GM19023 (cell line): ENCODE data around the gene BPTF.
"Not testable (repeated sequence)": the region's sequence is repeated elsewhere in the genome, so short reads cannot be mapped to it uniquely, and the experiment has no call there.

Experiments
- ATAC-seq: cut with Tn5 transposase; IDR thresholded peaks from one replicate; pipeline ENCODE4 v1.9.1; 2021; ENCODE audit warnings: mild to moderate bottlenecking, moderate library complexity; ENCODE audit not compliant: unreplicated experiment

Gene BPTF

DNA sequence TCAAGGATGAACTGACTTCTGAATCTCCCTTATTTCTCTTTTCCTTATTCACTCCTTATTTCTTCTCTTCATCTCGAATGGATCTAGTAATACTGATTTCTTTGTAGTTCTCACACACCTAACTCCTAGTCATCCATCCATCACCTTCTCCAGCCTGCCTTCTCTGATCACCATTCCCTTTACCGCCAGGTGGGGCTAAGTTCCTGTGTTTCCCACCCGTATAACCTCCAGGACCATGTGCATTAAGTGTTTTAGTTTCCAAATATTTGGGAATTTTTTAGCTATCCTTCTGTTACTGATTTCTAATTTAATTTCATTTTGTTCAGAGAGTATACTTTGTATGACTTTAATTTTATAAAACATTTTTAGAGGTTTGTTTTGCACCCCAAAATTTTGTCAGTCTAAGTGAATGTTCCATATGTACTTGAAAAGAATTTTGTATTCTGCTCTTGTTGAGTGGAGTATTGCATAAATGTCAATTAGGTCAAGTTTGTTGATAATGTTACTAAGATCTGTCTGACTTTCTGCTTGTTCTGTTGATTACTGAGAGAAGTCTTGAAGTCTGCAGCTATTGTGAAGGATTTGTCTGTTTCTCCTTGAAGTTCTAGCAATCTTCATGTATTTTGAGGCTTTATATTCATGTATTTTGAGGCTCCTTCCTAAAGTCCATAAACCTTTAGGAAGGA lies 8.8 kb downstream of the BPTF start:
- no peak for ATAC-seq

DNA sequence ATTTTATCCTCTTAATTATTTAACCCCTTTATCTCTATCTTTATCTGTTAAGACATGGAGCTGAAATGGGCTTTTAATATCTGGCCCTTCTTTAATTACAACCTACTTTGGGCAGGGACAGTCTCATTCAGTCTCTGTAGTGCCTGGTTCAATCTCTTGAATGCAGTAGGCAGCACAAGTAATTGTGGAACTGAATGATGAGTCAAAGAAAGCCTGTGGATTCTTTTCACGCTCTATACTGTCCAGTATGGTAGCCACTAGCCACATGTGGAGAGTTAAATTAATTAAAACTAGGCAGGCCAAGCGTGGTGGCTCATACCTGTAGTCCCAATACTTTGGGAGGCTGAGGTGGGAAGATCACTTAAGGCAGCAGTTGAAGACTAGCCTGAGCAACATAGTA lies 9.3 kb downstream of the BPTF start:
- ATAC-seq, result no peak

DNA sequence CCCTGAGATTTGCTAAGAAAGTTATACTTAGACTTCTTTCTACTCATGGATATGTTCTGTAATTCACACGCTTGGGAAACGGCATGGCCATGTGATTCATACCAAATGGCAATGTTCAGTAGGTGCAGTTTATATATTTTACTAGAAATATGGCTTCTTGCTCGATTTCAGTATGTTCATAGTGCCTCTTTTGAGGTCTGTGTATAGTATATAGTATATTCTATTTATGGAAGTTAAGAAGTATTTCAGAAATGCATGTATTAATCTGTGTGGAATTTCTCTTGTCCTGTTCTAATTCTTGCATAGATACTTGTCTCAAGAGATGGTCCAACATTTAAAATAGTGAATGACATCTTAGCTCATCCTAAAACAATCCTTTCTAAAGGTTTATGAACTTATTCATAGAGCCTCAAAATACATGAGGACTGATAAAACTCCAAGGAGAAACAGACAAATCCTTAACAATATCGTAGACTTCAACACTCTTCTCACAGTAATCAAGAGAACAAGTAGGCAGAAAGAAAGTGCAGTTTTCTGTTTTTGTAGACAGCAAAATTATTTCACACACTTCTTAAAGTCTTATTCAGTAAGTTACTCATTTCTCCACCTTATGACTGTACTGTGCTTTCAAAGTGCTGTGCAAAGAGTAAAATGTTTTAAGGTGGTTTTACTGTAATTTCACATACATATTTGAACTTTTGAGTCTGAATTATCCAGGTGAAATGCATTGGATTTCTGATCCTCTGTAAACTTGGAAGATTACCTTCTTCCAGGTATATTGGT lies 11.1 kb downstream of the BPTF start:
- no peak for ATAC-seq

DNA sequence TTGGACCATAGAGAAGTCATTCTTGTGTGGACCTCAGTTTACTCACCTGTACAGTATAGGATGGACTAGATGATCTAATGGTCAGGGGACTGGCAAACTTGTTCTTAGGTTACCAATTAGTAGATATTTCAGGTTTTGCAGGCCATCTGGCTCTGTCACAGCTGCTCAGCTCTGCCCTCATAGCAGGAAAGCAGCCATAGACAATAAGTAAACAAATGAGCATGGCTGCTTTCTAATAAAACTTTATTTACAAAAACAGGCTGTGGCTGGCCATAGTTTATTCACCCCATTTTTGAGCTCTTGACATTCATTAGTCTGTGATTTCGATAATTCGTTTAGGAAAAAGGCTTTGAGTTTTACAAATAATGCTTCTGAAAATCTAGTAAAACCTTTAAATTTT lies 12.7 kb downstream of the BPTF start:
- ATAC-seq, result no peak

DNA sequence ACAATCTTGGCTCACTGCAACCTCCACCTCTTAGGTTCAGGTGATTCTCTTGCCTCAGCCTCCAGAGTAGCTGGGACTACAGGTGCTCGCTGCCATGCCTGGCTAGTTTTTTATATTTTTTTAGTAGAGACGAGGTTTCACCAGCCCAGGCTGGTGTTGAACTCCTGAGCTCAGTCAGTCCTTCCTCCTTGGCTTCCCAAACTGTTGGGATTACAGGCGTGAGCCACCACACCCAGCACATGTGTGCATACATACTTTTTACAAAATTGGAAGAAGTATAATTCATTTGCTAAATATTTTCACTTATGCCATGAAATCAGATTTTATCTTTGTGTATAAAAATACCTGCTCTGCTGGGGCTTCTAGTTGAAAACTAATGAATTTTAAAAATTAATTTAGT lies 13.2 kb downstream of the BPTF start:
- ATAC-seq, result no peak

DNA sequence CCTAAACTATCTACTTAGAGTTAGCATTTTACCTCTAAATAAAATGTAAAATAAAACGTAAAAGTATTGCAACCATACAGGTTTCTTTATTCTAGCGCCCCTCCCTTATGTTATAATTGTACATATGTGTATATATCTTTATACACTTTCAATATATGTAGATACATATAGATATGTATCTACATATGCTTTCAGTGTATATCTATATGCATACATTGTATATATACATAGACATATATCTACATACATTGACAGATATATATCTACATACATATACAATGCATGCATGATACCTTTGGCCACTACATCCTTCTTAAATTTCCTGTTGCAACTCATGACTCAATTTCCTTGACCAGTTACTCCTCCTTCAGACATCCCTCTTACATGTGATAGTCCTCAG lies 16.7 kb downstream of the BPTF start:
- no peak for ATAC-seq

DNA sequence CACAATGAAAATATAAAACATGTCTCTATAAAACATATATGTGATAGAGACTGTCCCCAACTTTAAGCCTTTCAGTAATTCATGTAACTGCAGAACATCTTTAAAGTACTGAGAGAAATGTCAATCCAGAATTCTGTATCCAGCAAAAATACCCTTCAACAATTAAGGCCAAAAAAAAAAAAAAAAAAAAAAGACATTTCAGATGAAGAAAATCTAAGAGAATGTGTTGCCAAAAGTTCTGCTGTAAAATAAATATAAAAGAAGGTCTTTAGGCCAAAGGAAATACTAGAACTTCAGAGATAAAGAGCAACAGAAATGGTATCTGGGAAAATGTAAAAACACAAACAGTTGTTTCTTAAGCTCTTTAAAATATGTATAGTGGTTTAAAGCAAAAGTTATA lies 17.3 kb downstream of the BPTF start:
- ATAC-seq, result no peak

DNA sequence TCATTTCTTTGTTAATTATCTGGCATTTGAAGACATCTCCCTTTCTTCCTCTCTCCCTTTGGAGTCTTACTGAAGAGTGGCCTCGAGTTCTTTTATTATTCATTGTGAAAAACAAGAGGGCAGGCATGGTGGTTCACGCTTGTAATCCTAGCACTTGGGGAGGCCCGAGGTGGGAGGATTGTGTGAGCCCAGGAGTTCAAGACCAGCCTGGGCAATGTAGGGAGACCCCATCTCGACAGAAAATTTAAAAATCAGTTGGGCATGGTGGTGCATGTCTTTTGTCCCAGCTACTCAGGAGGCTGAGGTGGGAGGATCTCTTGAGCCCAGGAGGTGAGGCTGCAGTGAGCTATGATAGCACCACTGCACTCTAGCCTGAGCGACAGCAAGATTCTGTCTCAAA lies 20.1 kb downstream of the BPTF start:
- ATAC-seq, result no peak

DNA sequence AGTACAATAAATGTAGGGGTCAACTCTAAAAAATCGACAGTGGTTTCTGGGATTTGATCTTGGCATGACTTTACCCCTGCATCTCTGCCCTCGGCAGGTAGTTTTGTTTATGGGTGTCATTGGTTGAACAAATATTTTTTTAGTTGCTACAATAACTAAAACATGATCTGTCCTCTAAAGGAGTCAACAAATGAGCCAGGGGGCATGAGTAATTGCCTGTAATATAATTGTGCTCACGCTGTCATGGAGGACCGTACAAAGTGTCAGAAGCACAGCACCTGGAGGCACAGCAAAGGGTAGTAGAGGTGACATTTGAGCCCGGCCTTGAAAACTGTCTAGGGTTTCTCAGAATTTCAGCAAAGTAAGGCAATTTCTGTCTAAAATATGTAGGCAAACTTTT lies 22.9 kb downstream of the BPTF start:
- not testable (repeated sequence) for ATAC-seq

DNA sequence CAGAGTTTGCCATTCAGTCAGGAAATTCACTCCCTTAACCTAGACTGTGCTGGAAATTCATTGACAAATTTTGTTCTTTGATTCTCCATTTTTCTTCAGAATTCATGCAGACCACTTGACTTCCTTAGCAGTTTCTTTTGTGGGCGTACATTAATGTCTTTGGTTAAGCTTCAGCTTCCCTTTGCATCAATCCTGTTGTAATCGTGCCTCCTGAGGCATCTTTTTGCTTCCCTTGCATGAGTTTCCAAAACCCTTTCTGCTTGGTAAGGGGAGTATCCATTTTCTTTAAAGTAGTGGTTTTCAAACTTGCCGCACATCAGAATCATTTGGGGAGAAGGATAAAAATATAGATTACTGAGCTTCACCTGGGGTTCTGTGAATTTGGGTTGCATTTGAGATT lies 23.5 kb downstream of the BPTF start:
- ATAC-seq, result not testable (repeated sequence)

DNA sequence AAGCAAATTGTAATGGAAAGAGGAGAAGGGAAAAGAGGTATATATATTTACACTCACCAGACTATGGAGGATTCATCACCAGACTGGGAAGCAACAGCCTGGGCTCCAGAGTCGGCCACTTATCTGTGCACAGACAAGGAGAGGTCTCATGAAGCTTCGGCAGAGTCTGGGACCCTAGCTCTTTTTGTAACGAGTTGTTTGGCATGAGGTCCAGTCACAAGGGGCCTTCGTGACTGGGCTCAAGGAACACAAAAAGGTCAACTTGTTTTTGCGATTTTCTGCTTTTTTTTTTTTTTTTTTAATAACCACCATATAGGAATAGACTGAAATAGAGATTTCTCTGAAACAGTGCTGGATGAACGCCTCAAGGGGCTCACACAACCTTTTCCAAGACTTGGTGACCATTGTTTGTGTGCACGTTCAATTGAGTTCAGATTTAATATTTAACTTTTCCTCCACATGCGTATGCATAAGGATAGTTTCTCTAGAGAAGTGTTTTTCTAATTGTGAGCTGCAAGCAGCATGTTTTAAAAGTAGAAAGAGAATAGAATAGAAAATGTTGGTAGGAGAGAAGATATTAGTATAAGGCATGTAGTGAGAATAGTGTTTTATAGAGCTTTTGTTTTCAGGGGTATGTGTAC lies 25.8 kb downstream of the BPTF start:
- no peak for ATAC-seq

DNA sequence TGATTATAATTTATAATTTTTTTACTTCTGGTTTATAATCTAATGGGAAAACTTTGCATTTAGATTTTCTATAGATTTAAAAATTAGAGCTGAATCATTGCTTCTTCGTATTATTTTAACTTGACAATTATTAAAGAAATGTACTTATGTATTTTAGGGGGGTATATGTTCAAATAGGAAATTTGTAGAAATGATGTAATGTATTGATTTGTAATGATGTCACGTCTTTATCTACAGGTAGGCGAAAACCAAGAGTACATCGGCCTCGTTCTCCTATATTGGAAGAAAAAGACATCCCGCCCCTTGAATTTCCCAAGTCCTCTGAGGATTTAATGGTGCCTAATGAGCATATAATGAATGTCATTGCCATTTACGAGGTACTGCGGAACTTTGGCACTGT lies 28.4 kb downstream of the BPTF start:
- ATAC-seq, result no peak

DNA sequence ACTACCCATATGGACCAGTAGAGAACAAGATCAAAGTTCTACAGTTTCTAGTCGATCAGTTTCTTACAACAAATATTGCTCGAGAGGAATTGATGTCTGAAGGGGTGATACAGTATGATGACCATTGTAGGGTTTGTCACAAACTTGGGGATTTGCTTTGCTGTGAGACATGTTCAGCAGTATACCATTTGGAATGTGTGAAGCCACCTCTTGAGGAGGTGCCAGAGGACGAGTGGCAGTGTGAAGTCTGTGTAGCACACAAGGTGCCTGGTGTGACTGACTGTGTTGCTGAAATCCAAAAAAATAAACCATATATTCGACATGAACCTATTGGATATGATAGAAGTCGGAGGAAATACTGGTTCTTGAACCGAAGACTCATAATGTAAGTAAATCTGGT lies 29.1 kb downstream of the BPTF start:
- ATAC-seq, result no peak

DNA sequence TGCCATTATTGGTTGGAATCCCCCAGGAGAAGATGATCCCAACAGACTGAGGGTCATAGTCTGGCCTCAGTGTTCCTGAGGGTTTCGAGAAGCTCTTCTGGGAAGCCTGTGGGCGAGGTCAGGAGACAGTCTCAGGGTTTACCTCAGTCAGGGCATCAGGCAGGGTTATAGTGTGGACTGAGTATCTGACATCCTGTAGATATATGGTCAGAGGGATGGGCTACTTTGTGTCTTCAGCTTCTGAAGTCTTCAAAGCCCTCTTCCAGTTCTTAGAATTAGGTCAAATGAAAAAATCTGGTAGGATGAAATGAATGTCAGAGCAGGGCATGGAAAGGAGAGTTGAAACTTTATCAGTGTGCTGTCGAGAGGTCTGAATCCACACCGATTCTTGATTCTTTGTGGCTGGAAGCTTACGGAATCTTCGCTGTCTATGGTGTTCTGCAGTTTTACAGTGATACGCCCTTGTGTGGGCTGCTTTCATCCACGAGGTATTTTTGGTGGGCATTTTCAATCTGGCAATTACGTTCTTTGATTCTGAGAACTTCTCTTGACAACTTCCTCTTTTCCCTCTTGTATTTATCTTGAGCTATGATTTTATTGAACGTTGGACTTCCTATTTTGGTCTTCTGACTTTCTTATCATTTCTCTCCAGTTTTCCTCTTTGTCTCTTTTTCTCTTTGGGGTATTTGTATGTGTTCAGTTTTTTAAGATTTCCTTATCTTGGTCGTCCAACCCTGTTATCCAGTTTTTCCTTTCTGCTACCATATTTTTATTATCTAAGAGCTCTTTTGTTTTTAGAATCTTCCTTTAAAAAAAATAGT lies 30.4 kb downstream of the BPTF start:
- ATAC-seq, result no peak

DNA sequence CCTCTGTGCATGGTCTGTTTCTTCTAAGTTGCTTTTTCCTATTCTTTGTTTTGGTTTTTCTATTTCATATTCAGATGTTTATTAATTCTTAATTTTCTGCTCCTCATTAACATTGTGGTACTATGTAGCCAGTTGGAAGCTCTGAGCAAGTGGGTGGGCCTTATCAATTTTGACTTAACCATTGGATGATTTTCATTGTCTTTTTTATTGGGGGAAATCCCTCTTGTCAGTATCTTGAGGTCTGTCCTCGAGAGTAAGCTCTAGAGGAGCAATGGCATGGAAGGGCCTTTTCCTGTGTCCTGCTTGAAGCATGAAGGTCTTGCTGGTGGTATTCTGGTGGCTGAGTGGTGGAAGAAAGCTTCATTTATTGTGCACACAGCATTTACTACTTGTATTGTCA lies 31.1 kb downstream of the BPTF start:
- ATAC-seq, result not testable (repeated sequence)

DNA sequence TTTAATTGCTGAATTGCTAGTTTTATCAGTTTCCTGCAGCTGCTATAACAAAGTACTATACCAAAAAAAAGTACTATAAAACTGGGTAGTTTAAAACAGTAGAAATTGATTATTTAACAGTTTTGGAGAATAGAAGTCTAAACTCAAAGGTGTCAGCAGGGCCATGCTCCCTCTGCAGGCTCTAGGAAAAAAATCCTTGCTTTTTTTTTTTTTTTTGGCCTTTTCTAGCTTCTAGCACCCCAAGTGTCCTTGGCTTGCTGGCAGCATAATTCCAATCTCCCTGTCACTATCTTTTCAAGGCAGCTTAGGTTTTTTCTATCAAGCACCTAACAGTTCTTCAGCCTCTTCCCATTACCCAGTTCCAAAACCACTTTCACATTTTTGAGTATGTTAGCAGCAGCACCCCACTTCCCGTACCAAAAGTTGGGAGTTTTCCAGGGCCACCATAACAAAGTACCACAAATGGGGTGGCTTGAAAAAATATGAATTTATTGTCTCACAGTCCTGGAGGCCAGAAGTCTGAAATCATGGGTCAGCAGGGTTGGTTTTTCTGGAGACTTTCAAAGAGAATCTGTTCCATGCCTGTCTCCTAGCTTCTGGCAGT lies 37.4 kb downstream of the BPTF start:
- no peak for ATAC-seq

DNA sequence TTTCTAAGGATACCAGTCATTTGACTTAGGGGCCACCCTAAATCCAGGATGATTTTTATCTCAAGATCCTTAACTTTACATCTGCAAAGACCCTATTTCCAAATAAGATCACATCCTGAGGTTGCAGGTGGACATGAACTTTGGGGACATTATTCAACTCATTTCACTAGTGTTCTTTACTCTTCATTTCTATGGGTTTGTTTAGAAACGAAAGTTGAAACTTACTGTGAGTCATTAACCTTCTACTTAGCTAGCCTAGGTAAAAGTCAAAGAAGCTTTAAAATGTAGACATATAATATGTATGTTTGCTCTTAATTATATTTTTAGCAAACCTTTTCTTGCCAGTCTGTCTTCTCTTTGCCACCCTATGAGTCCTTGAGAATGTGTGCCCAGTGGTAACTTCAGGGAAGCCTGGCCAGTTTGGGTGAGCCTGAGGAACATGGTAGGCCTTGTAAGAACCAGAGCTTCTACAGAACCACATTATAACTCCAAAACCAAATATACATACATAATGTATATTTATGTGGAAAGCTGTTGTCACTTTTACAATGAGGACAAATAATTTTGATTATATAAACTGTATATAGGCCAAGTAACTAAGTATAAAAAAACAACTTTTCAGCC lies 38.4 kb downstream of the BPTF start:
- no peak for ATAC-seq

DNA sequence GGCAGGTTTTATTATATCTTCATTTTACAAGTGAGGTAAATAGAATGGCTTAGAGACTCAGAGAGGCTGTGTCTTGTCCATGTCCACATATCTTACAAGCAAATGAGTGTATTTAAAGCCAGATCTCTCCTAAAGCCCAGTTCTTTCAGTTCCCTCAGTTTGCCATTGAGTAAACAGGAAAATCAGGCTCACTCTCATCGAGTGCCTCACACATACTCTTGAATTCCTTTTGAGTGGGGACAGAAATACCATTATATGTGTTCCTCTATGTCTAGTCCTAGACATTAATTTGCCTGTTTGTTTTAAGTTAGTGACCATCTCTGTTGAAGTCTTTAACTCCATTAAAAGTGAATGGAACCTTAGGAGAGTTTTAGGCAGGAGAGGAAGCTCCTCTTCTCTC lies 40.1 kb downstream of the BPTF start:
- no peak for ATAC-seq

DNA sequence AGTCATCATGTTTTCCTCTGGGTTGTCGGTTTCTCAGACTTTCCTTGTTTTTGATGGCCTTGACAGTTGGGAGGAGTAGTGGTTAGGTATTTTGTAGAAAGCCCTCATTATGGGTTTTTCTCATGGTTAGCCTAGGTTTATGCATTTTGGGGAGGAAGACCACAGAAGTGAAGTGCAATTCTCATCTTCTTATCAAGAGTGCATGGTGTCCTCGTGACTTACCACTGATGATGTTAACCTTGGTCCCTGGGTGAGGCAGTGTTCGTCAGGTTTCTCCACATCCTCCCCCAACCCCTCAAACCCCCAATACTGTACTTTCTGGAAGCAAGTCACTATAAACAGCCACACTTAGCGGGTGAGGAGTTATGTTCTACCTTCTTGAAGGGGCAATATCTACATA lies 42.3 kb downstream of the BPTF start:
- no peak for ATAC-seq

DNA sequence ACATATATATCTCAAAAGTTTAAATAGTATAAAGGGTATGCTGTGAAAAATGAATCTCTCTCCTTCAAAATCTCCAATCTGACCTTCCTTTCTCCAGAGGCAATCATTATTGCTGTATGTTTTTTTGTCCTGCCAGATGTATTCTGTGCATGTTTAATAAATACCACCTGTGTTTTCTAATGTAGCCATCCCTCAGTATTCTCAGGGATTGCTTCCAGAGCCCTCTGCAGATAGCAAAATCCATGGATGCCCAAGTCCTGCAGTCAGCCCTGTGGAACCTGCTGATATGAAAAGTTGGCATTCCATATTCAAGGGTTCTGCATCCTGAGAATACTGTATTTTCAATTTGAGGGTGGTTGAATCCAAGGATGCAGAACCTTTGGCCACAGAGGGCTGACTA lies 42.9 kb downstream of the BPTF start:
- ATAC-seq, result no peak

DNA sequence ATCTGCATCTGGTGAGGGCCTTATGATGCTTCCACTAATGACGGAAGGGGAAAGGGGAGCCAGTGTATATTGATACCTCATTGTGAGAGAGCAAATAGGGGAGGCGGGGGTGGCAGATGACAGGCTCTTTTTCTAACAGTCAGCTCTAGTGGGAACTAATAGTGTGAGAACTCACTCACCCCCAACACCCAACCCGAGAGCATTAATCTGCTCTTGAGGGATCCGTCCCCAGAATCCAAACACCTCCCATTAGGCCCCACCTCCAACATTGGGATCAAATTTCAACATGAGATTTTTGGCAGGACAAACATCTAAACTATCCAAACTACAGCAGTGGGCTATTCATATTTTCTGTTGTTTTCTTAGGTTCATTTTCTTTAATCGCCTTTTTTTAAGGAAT lies 54.4 kb downstream of the BPTF start:
- no peak for ATAC-seq
